ENCODE results near the gene SCARB1.
A peak's percentile ranks its signal among the peaks of the same experiment; 100 is the strongest.

The SCARB1 gene

GRCh38 chr12:124866883-124867400, 3.3 kb upstream of the SCARB1 start:
- peaks cover 17% of the 10 kb centered on the region for H3K36me3 ChIP-seq (ENCODE audit: control insufficient read depth, low read length)
- TF ChIP-seq CTCF (IDR thresholded peaks at IDR 0.05; ENCODE audit: low read depth, low read length, poor library complexity, severe bottlenecking) (no peak), EZH2phosphoT487 (IDR thresholded peaks at IDR 0.05; ENCODE audit: borderline replicate concordance, low read length) (no peak)

DNA sequence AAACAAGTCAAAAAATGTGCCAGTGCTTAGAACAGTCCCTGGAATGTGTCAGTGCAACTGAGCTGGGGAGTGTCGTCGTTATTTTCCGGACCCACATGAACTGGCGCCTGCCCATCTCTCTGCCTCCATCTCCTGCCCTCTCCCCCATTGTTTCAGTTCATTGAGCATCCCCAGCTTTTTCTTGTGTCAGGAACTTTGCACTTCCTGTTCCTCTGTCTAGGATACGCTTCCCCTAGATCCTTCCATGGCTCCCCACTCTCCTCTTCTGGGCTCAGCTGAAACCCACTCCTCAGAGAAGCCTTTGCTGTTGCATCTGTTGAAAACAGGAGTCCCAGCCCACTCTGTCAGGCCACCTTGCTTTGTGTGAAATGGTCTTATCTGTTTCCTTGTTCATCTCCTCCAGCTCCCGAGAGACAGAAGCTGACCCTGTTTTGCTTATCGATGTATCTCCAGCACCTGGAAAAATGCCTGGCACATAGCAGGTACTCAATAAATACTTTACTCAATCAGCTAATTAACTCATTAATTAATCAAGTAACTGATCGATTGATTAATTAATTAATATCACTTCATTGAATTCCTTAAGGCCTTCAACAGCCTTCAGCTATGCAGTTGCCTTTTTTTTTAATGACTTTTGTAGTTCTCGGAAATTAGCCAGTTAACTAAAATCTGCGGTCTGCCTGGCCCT, 2.7 kb upstream of the SCARB1 start:
- no peak overlapping the region for H3K4me3 ChIP-seq (ENCODE audit: low read length)
- H3F3A ChIP-seq (ENCODE audit: control insufficient read depth, insufficient read depth) = peaks cover 15% of the 10 kb centered on the region
- H3K27me3 ChIP-seq (ENCODE audit: control insufficient read depth, low read length) = no peaks in the 10 kb centered on the region
- TF ChIP-seq EZH2phosphoT487 (IDR thresholded peaks at IDR 0.05; ENCODE audit: borderline replicate concordance, low read length) (no peak), CTCF (IDR thresholded peaks at IDR 0.05; ENCODE audit: low read depth, low read length, poor library complexity, severe bottlenecking) (no peak)
- H3K4me1 ChIP-seq (ENCODE audit: control insufficient read depth, low read length) = peaks cover 77% of the 10 kb centered on the region
- H3K4me2 ChIP-seq (ENCODE audit: low read length) = peak overlapping the region; percentile 21
- H3K79me2 ChIP-seq (ENCODE audit: control insufficient read depth, low read length) = peaks cover 24% of the 10 kb centered on the region
- H3K9me2 ChIP-seq (replicated peaks; ENCODE audit: control insufficient read depth, low read length) = no peaks in the 10 kb centered on the region
- H3K27ac ChIP-seq (ENCODE audit: low read depth, low read length) = 0 out of 2 replicates have a peak overlapping the region, but pooled peaks have one; percentile 12
- peaks cover 23% of the 10 kb centered on the region for H3K36me3 ChIP-seq (ENCODE audit: control insufficient read depth, low read length)
- H4K20me1 ChIP-seq (ENCODE audit: control insufficient read depth, insufficient read depth, low read depth, low read length) = peaks cover 7% of the 10 kb centered on the region; the same call in 1 of the 2 replicates
- no peaks in the 10 kb centered on the region for H3K9me3 ChIP-seq (ENCODE audit: control insufficient read depth, insufficient read depth, low read length)

More at GRCh38 chr12:124866883-124867400, 3.3 kb upstream of the SCARB1 start:
- H3K4me3 ChIP-seq (ENCODE audit: low read length) = no peak overlapping the region
- H4K20me1 ChIP-seq (ENCODE audit: control insufficient read depth, insufficient read depth, low read depth, low read length) = peaks cover 5% of the 10 kb centered on the region; the same call in 1 of the 2 replicates
- 0 out of 2 replicates have a peak overlapping the region, but pooled peaks have one; percentile 12 for H3K27ac ChIP-seq (ENCODE audit: low read depth, low read length)
- H3K9me3 ChIP-seq (ENCODE audit: control insufficient read depth, insufficient read depth, low read length) = no peaks in the 10 kb centered on the region
- peaks cover 15% of the 10 kb centered on the region for H3F3A ChIP-seq (ENCODE audit: control insufficient read depth, insufficient read depth)
- peaks cover 18% of the 10 kb centered on the region for H3K79me2 ChIP-seq (ENCODE audit: control insufficient read depth, low read length)
- H3K9me2 ChIP-seq (replicated peaks; ENCODE audit: control insufficient read depth, low read length) = no peaks in the 10 kb centered on the region
- peaks cover 71% of the 10 kb centered on the region for H3K4me1 ChIP-seq (ENCODE audit: control insufficient read depth, low read length)
- H3K27me3 ChIP-seq (ENCODE audit: control insufficient read depth, low read length) = no peaks in the 10 kb centered on the region
- H3K4me2 ChIP-seq (ENCODE audit: low read length) = peak overlapping the region; percentile 21

GRCh38 chr12:124865728-124866127, 2.1 kb upstream of the SCARB1 start:
- Histone ChIP-seq H3K27me3 (ENCODE audit: control insufficient read depth, low read length) (no peaks in the 10 kb centered on the region), H3K9me3 (ENCODE audit: control insufficient read depth, insufficient read depth, low read length) (no peaks in the 10 kb centered on the region), H3K4me2 (ENCODE audit: low read length) (no peak overlapping the region; the same call in 1 of the 2 replicates), H3K4me3 (ENCODE audit: low read length) (no peak overlapping the region), H3K27ac (ENCODE audit: low read depth, low read length) (no peak overlapping the region), H3K36me3 (ENCODE audit: control insufficient read depth, low read length) (peaks cover 29% of the 10 kb centered on the region), H3K4me1 (ENCODE audit: control insufficient read depth, low read length) (peaks cover 83% of the 10 kb centered on the region), H4K20me1 (ENCODE audit: control insufficient read depth, insufficient read depth, low read depth, low read length) (peaks cover 7% of the 10 kb centered on the region; the same call in 1 of the 2 replicates), H3F3A (ENCODE audit: control insufficient read depth, insufficient read depth) (peaks cover 18% of the 10 kb centered on the region), H3K9me2 (replicated peaks; ENCODE audit: control insufficient read depth, low read length) (no peaks in the 10 kb centered on the region), H3K79me2 (ENCODE audit: control insufficient read depth, low read length) (peaks cover 30% of the 10 kb centered on the region)
- TF ChIP-seq EZH2phosphoT487 (IDR thresholded peaks at IDR 0.05; ENCODE audit: borderline replicate concordance, low read length) (no peak), CTCF (IDR thresholded peaks at IDR 0.05; ENCODE audit: low read depth, low read length, poor library complexity, severe bottlenecking) (no peak)
